Hematopoietic multipotent progenitor cell (in vitro differentiated cells): ENCODE data around the gene CPEB3. TPM values are rescaled to one million over a fixed set of nuclear protein-coding genes. Genes with fewer than 3 reads are reported as not detected.
A peak's percentile ranks its signal among the peaks of the same experiment; 100 is the strongest.
"Not testable (repeated sequence)": the region's sequence is repeated elsewhere in the genome, so short reads cannot be mapped to it uniquely, and the experiment has no call there.

Source experiments
- DNase-seq, 3 donors: peaks; one replicate each; pipeline ENCODE4 v3.0.0-alpha.2; 2011 to 2015; ENCODE audit warnings: low read depth in 2 of 3, low spot score in 2 of 3
- total RNA-seq: library from RNA; depleted of rRNA; stranded (reverse); fragments of >200 nt; gene quantifications from one replicate; pipeline ENCODE4 v1.2.3, GENCODE V29; 2012

Gene CPEB3
- 1.9 TPM for total RNA-seq

DNA sequence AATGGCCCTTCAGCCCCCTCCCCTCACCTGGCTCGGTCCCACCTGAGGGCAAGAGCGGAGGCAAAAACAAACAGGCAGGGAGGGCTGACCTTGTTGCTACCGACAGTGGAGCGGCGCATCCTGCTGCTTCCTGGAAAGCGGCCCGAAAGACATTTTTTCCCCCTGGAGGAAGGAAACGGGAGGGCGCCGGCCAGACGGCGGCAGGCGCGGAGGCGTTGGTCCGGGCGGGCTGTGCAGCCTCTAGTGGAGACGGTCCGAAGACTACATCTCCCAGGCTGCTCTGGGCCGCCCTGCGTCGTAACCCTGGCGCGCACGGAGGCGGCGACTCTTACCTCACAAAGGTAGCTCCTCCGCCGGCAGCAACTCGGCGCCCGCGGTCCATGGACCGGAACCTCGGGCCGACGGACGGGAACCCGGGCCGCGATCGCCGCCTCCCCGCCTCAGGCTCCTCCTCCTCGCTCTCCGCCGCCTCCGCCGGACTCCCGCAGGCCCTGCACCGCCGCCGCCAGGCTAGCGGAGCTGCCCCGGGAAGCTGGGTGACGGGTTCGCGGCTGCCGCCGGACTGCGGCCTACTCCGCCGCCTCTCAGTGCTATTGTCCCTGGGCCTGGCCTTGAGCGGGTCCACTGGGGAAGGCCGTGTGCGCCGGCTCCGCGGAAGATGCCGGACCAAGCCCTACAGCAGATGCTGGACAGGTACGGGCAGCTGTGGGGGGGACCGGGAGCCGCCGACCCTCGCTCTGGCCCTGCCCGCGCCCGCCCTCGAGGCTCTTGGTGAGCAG, at the start of gene CPEB3, which contains the start of gene MARCHF5:
CPEB3 (minus strand) TSS at position 242 of the 779 bp plus-strand sequence. CDS start 50,728 bp downstream, outside the sequence.
MARCHF5 (plus strand) TSS at position 331 of the 779 bp plus-strand sequence; CDS start at position 659, 328 bp downstream.
- peak; percentile 78 to 97 (median 96) for DNase-seq

GRCh38 chr10:92329927-92330326, 39.0 kb upstream of the CPEB3 start:
- DNase-seq: not testable (repeated sequence)

DNA sequence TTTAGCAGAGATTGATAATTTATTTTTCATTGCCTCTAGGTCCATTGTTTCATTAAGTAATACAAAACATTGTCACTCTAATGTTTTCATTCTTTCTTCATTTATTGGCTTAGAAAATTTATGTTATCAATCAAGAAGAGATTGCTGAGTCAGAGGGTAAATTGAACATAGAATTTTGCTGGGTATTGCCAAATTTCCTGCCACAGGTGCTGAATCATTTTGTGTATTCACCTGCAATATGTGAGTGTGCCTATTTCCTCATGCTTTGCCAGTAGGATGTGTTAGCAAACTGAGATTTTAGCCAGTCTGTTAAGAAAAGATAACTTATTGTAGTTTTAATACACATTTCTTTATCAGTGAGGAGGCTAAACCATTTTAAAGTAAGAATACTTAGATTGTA, 38.1 kb upstream of the CPEB3 start:
- DNase-seq: no peak

GRCh38 chr10:92327445-92328433, 36.9 kb upstream of the CPEB3 start:
- no peak for DNase-seq

DNA sequence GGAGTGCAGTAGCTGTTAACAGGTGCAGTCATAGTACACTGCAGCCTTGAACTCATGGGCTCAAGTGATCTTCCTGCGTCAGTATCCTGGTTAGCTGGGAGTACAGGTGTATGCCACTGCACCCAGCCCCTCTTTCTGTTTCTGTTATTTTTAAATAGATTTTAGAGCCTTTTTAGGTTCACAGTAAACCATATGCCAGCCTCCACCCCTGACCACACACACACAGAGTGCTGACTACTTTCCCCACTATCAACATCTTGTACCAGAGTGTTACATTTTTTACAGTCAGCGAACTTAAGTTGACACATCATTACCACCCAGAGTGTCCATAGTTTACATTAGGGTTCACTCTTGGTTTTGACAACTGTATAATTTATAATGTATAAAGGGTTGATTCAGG, 32.2 kb upstream of the CPEB3 start:
- no peak for DNase-seq

- no peak for DNase-seq
Measured at GRCh38 chr10:92316610-92317009, 25.7 kb upstream of the CPEB3 start.

- no peak for DNase-seq
Measured at GRCh38 chr10:92313750-92314149, 22.9 kb upstream of the CPEB3 start.

GRCh38 chr10:92309272-92309671, 18.4 kb upstream of the CPEB3 start:
- no peak for DNase-seq

GRCh38 chr10:92305133-92306072, 14.5 kb upstream of the CPEB3 start:
- DNase-seq: no peak

GRCh38 chr10:92304061-92304460, 13.2 kb upstream of the CPEB3 start:
- DNase-seq: no peak

- no peak for DNase-seq
Measured at GRCh38 chr10:92303096-92303495, 12.2 kb upstream of the CPEB3 start.

DNA sequence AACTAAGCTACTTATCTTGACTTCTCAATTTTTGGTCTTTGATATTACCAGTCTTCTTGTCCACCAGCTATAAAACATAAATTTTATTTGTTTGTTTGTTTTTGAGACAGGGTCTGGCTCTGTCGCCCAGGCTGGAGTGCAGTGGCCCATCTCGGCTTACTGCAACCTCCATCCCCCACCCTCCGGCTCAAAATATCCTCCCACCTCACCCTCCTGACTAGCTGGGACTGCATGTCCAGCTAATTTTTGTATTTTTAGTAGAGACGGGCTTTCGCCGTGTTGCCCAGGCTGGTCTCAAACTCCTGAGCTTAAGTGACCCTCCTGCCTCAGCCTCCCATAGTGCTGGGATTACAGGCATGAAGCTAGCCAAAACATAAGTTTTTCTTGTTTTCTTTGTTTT, 7.6 kb upstream of the CPEB3 start:
- DNase-seq: no peak

DNA sequence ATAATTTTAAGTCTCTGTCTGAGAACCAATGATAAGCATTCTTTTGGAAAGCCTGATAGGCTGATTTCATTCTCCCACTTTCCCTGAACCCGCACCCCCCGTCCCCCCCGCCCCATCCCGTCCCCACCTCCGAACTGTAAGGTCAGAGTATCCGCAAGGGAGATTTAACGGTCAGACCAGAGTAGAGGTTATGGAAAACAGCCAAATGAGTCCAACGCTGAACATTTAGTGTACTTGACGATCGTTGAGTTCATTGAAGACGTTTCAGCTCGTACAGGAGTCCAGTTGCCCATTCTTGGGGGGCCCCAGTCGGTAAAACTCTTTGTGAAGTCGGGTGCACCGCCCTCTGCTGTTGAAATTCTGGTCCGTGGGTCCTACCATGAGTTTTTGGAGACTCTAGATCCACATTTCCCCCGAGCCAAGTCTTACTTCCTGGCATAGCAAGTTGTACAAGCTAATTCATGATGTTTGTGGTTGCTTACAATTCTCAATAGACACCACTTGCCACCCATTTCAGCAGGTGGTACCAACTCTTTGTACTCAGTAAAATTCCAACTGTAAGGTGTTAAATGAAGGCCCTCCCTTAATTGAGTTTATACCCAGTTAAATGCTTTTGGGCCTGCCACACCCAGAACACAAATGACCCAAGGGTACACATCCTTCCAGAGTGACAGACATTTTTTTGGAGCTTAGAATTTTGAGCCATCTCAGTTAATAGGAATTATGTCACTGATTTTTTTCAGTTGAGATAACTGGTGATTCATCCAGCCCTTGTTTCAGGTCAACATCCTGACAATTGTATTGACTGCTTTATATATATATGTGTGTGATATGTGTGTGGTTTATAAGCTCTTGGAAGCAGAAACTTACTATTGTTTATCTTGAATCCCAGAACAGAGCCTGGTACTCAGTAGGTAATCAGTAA, 1.3 kb upstream of the CPEB3 start:
- DNase-seq: peak in 2 of 3 donors; percentile 73 to 81

DNA sequence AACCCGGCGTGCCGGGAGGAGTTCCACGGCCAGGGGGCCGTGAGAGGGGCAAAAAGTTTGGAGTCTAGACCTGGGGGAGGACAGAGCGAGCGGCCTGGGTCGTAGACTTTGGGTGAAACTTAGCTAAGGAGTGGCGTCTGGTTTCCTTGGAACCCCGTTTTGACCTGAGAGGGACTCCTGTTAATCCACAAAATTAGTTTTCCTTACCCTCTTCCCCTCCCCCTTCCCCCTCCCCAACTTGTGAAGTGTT, 663 bp upstream of the CPEB3 start:
- DNase-seq: no peak

GRCh38 chr10:92290076-92290836, 622 bp downstream of the CPEB3 start:
- DNase-seq: peak in 2 of 3 donors; percentile 18 to 47

GRCh38 chr10:92284112-92284704, 6.7 kb downstream of the CPEB3 start:
- DNase-seq: no peak

- peak in 1 of 3 donors; percentile 18 for DNase-seq
Measured at GRCh38 chr10:92278996-92279696, 11.7 kb downstream of the CPEB3 start.

GRCh38 chr10:92274071-92274470, 16.8 kb downstream of the CPEB3 start:
- no peak for DNase-seq
